Neural progenitor cell (in vitro differentiated cells): ENCODE measurements around the gene CHPF.

ENCODE experiments used
- CTCF ChIP-seq: fragments of 200-600 bp; sonication (generic); IDR thresholded peaks from 2 replicates; pipeline ENCODE4 v1.5.1; 2017; ENCODE audit warnings: antibody characterized with exemption, mild to moderate bottlenecking
- EZH2 ChIP-seq: fragments of 200-600 bp; sonication (generic); IDR thresholded peaks from 2 replicates; pipeline ENCODE4 v1.6.1; 2017; ENCODE audit warnings: antibody characterized with exemption, mild to moderate bottlenecking, moderate library complexity
- EZH2phosphoT487 ChIP-seq: fragments of 200-600 bp; sonication (generic); IDR thresholded peaks from 2 replicates; pipeline ENCODE4 v1.6.1; 2017; ENCODE audit warnings: antibody characterized with exemption

- TF ChIP-seq CTCF (no peak), EZH2phosphoT487 (no peak), EZH2 (no peak)
These were observed 54.3 kb downstream of the CHPF start for GRCh38 chr2:219489315-219489714.
